Tibial artery (tissue), 4 donors: ENCODE measurements around the gene CCDC93.

ENCODE experiments used
- DNase-seq, 2 donors: peaks; one replicate each; pipeline ENCODE4 v3.0.0-alpha.2; 2019
- H3K27ac ChIP-seq, 2 donors: fragments of 200-600 bp; sonication (generic) in 1 of 2; 1 replicate in 1 of 2; 2 replicates in 1 of 2; pipeline ENCODE4 v1.5.1; 2018 to 2019; ENCODE audit warnings: mild to moderate bottlenecking in 1 of 2
- H3K27me3 ChIP-seq, 2 donors: fragments of 200-600 bp; sonication (generic) in 1 of 2; one replicate each; pipeline versions ENCODE4 v1.5.1 to v1.6.0; 2016 to 2019
- H3K36me3 ChIP-seq, 3 donors: fragments of 200-600 bp; sonication (generic) in 2 of 3; one replicate each; pipeline ENCODE4 v1.5.1; 2016 to 2019; ENCODE audit warnings: mild to moderate bottlenecking in 2 of 3
- H3K4me1 ChIP-seq, 4 donors: fragments of 200-600 bp; sonication (generic) in 2 of 4; 1 replicate in 3 of 4; 2 replicates in 1 of 4; pipeline ENCODE4 v1.5.1; 2016 to 2019
- H3K4me3 ChIP-seq, 2 donors: fragments of 200-600 bp; sonication (generic) in 1 of 2; 1 replicate in 1 of 2; 2 replicates in 1 of 2; pipeline ENCODE4 v1.5.1; 2018 to 2019; ENCODE audit warnings: mild to moderate bottlenecking in 2 of 2
- H3K9me3 ChIP-seq, 3 donors: fragments of 200-600 bp; sonication (generic) in 1 of 3; one replicate each; pipeline ENCODE4 v1.5.1; 2016 to 2019
- CTCF ChIP-seq, 2 experiments: fragments of 200-600 bp in 1 of 2; fragments of 450-650 bp in 1 of 2; IDR thresholded peaks; one replicate each; pipeline ENCODE4 v1.5.1; 2017 to 2019; ENCODE audit warnings: antibody characterized with exemption in 2 of 2, mild to moderate bottlenecking in 1 of 2, moderate library complexity in 1 of 2
- intact Hi-C: fragments of 100-400 bp; cut with DNase I; formaldehyde crosslinking; loops from one replicate; pipeline ENCODE4 v1.15.0; 2023; ENCODE audit warnings: low total_unique reads

CCDC93 gene

GRCh38 chr2:118003396-118003824 is 10.5 kb downstream of the CCDC93 start:
- Histone ChIP-seq H3K4me1 (peaks cover 0 to 4% (median 0%) of the 10 kb centered on the region in 4 donors), H3K4me3 (no peak overlapping the region), H3K36me3 (peaks cover 58 to 90% (median 77%) of the 10 kb centered on the region in 3 donors), H3K27me3 (no peaks in the 10 kb centered on the region), H3K27ac (no peak overlapping the region), H3K9me3 (no peaks in the 10 kb centered on the region)
- TF ChIP-seq CTCF (IDR thresholded peaks at IDR 0.05): peak; percentile 74 to 83
- peak in 1 of 2 donors; percentile 46 for DNase-seq
- intact Hi-C loops: loop anchor here (5.0 kb wide), 1 partner anchor 166 kb away; no protein-coding TSS in a partner anchor

- Histone ChIP-seq H3K27ac (no peak overlapping the region), H3K36me3 (peaks cover 49 to 86% (median 82%) of the 10 kb centered on the region in 3 donors), H3K4me3 (no peak overlapping the region), H3K27me3 (no peaks in the 10 kb centered on the region), H3K9me3 (no peaks in the 10 kb centered on the region), H3K4me1 (peaks cover 0 to 4% (median 0%) of the 10 kb centered on the region in 4 donors)
- no peak for DNase-seq
- no peak for TF ChIP-seq CTCF (IDR thresholded peaks at IDR 0.05)
- intact Hi-C loops: loop anchor here (5.0 kb wide), 1 partner anchor 163 kb away; no protein-coding TSS in a partner anchor
These were observed 13.8 kb downstream of the CCDC93 start for GRCh38 chr2:118000041-118000440.

- Histone ChIP-seq H3K27me3 (no peaks in the 10 kb centered on the region), H3K36me3 (peaks cover 66 to 89% (median 89%) of the 10 kb centered on the region in 3 donors), H3K4me1 (no peaks in the 10 kb centered on the region), H3K4me3 (no peak overlapping the region), H3K27ac (no peak overlapping the region), H3K9me3 (no peaks in the 10 kb centered on the region)
- intact Hi-C loops: no loop called here
- TF ChIP-seq CTCF (IDR thresholded peaks at IDR 0.05): no peak
- no peak for DNase-seq
These were observed 15.9 kb downstream of the CCDC93 start for GRCh38 chr2:117997872-117998454.

- no peaks in the 10 kb centered on the region for H3K9me3 ChIP-seq
- H3K4me3 ChIP-seq: no peak overlapping the region
- no peak for TF ChIP-seq CTCF (IDR thresholded peaks at IDR 0.05)
- H3K36me3 ChIP-seq: peaks cover 68 to 91% (median 88%) of the 10 kb centered on the region in 3 donors
- no peaks in the 10 kb centered on the region for H3K27me3 ChIP-seq
- DNase-seq: no peak
- intact Hi-C loops: no loop called here
- H3K4me1 ChIP-seq: no peaks in the 10 kb centered on the region
- H3K27ac ChIP-seq: no peak overlapping the region
These were observed 17.3 kb downstream of the CCDC93 start for GRCh38 chr2:117996525-117996924.

- peaks cover 63 to 90% (median 78%) of the 10 kb centered on the region in 3 donors for H3K36me3 ChIP-seq
- H3K27me3 ChIP-seq: no peaks in the 10 kb centered on the region
- H3K4me1 ChIP-seq: no peaks in the 10 kb centered on the region
- intact Hi-C loops: no loop called here
- H3K4me3 ChIP-seq: no peak overlapping the region
- TF ChIP-seq CTCF (IDR thresholded peaks at IDR 0.05): no peak
- no peak for DNase-seq
- H3K9me3 ChIP-seq: no peaks in the 10 kb centered on the region
- H3K27ac ChIP-seq: no peak overlapping the region
These were observed 19.1 kb downstream of the CCDC93 start for GRCh38 chr2:117994729-117995128.
